A549 (cell line): ENCODE data around the gene ESR2.

Experiments
- CEBPB ChIP-seq, 2 experiments: fragments of >200 bp in 1 of 2; sonication (Bioruptor Twin) in 1 of 2; formaldehyde crosslinking in 1 of 2; IDR thresholded peaks; 2 replicates each; pipeline ENCODE4 v1.6.1; 2012 to 2016
- PBX3 ChIP-seq: IDR thresholded peaks from 2 replicates; pipeline ENCODE4 v1.6.1; 2012
- POLR2A ChIP-seq: IDR thresholded peaks from 2 replicates; pipeline ENCODE4 v1.6.1; 2012; ENCODE audit warnings: mild to moderate bottlenecking, low read length

GRCh38 chr14:64324461-64324860, 30.3 kb upstream of the ESR2 start:
- TF ChIP-seq CEBPB (IDR thresholded peaks at IDR 0.05), result no peak
- no peak for TF ChIP-seq POLR2A
- TF ChIP-seq PBX3, result no peak
